Measurements from ENCODE around the gene LAMB1.

GRCh38 chr7:108020585-108020984 lies 17.6 kb upstream of the LAMB1 start:
- no peak for TF ChIP-seq CTCF (IDR thresholded peaks at IDR 0.05)
- no peak for TF ChIP-seq POLR2A (IDR thresholded peaks at IDR 0.05)

Measured in esophagus squamous epithelium (tissue), 4 donors.